HFFc6 (cell line): ENCODE results near the gene FDCSP. TPM values are rescaled to one million over a fixed set of nuclear protein-coding genes. Genes with fewer than 3 reads are reported as not detected.
"Not testable (repeated sequence)": the region's sequence is repeated elsewhere in the genome, so short reads cannot be mapped to it uniquely, and the experiment has no call there.

Source experiments
- DNase-seq: peaks from one replicate; pipeline ENCODE4 v3.0.0-alpha.2; 2018
- H3K27ac Mint-ChIP-seq: 2 replicates; pipeline ENCODE4 v1.8.0; 2020; ENCODE audit warnings: mild to moderate bottlenecking, mixed read lengths
- H3K27me3 Mint-ChIP-seq: 2 replicates; pipeline ENCODE4 v1.8.0; 2021; ENCODE audit warnings: mild to moderate bottlenecking, moderate library complexity, mixed read lengths; ENCODE audit not compliant: insufficient read depth
- H3K36me3 Mint-ChIP-seq: 2 replicates; pipeline ENCODE4 v1.8.0; 2021; ENCODE audit warnings: low read depth, mixed read lengths
- H3K4me1 Mint-ChIP-seq: 2 replicates; pipeline ENCODE4 v1.8.0; 2020; ENCODE audit warnings: low read depth, mixed read lengths
- H3K4me3 Mint-ChIP-seq: 2 replicates; pipeline ENCODE4 v1.8.0; 2020; ENCODE audit warnings: mild to moderate bottlenecking, moderate library complexity, mixed read lengths
- H3K9me3 Mint-ChIP-seq: 2 replicates; pipeline ENCODE4 v1.8.0; 2020; ENCODE audit warnings: mild to moderate bottlenecking, mixed read lengths
- CTCF ChIP-seq: fragments of 200-600 bp; sonication (generic); IDR thresholded peaks from 2 replicates; pipeline ENCODE4 v1.5.0; 2021; ENCODE audit warnings: antibody characterized with exemption, mild to moderate bottlenecking
- total RNA-seq, 6 experiments: library from RNA; stranded (reverse); fragmentation: NEBNext Ultra II Directional; extraction: Animal tissue kit (Norgen Biotek cat#: 25700); gene quantifications; 2 replicates in 1 of 6; 3 replicates in 5 of 6; pipeline ENCODE4 v1.2.3, GENCODE V29; 2021

The FDCSP gene
- total RNA-seq, 6 experiments from 2014 or later, result not detected

DNA sequence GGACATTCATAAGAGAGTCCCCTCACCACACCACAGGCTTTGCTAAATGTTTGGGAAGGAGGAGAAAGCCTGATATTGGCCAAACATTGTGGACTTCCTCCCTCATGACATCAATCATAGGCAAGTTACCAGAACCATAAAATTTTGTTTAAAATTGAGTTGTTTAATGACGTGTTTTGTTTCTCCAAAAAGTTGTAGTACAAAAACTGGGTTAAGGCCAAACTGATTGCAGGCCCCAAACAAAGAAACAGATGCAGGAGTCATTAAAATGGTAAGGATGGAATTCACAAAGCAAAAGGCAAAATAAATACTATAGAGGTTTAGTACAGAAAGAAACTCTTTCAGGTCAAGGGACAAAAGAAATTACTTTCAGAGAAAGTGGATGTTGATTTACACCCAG lies 34.3 kb upstream of the FDCSP start:
- Mint-ChIP-seq H3K36me3 (no peaks in the 10 kb centered on the region), H3K27me3 (no peaks in the 10 kb centered on the region), H3K27ac (no peak overlapping the region), H3K9me3 (peaks cover 31% of the 10 kb centered on the region), H3K4me1 (no peaks in the 10 kb centered on the region), H3K4me3 (no peak overlapping the region)
- DNase-seq, result no peak
- no peak for TF ChIP-seq CTCF

- H3K36me3 Mint-ChIP-seq, result no peaks in the 10 kb centered on the region
These were observed 33.0 kb upstream of the FDCSP start for GRCh38 chr4:70192895-70193294.

GRCh38 chr4:70195425-70195824 lies 30.5 kb upstream of the FDCSP start, which contains the start of gene ODAM:
Gene ODAM, plus strand, starts transcription at chr4:70195725. Its CDS starts 819 bp downstream, at chr4:70196544.
- TF ChIP-seq CTCF, result no peak
- Mint-ChIP-seq H3K4me3 (no peak within 1 kb of the TSS), H3K27me3 (no peaks in the 10 kb centered on the region), H3K9me3 (peaks cover 36% of the 10 kb centered on the region), H3K4me1 (no peaks in the 10 kb centered on the region), H3K36me3 (no peaks in the 10 kb centered on the region), H3K27ac (no peak within 1 kb of the TSS)
- DNase-seq, result no peak

More at GRCh38 chr4:70192895-70193294, 33.0 kb upstream of the FDCSP start:
- Mint-ChIP-seq H3K4me3 (no peak overlapping the region), H3K27me3 (no peaks in the 10 kb centered on the region), H3K9me3 (peaks cover 37% of the 10 kb centered on the region), H3K4me1 (no peaks in the 10 kb centered on the region), H3K27ac (no peak overlapping the region)
- no peak for DNase-seq
- no peak for TF ChIP-seq CTCF

DNA sequence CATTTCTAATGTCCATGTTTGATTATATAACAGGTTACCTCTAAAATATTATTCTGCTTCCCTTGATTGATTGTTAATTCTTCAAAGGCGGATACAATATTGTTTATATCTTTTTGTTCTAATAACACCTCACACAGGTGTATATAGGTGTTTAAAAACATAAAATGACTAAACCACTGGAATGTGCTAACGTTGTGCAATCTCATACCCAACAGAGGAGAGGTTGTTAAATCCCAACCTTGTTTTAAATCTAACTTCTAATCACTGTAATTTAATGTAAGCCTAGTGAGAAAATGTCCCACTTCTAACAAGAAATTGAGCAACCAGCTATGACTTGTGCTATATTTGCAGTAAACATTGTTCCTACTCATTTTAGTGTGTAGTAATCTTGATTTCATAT lies 29.1 kb upstream of the FDCSP start:
- no peak overlapping the region for H3K27ac Mint-ChIP-seq
- H3K27me3 Mint-ChIP-seq, result no peaks in the 10 kb centered on the region
- no peak for DNase-seq
- TF ChIP-seq CTCF, result no peak
- H3K4me1 Mint-ChIP-seq, result no peaks in the 10 kb centered on the region
- no peak overlapping the region for H3K4me3 Mint-ChIP-seq
- no peaks in the 10 kb centered on the region for H3K36me3 Mint-ChIP-seq
- peaks cover 31% of the 10 kb centered on the region for H3K9me3 Mint-ChIP-seq

- peaks cover 31% of the 10 kb centered on the region for H3K9me3 Mint-ChIP-seq
- no peak for TF ChIP-seq CTCF
- no peak overlapping the region for H3K27ac Mint-ChIP-seq
- no peaks in the 10 kb centered on the region for H3K36me3 Mint-ChIP-seq
- no peaks in the 10 kb centered on the region for H3K27me3 Mint-ChIP-seq
- no peaks in the 10 kb centered on the region for H3K4me1 Mint-ChIP-seq
- no peak for DNase-seq
- no peak overlapping the region for H3K4me3 Mint-ChIP-seq
These were observed 28.1 kb upstream of the FDCSP start for GRCh38 chr4:70197842-70198241.

DNA sequence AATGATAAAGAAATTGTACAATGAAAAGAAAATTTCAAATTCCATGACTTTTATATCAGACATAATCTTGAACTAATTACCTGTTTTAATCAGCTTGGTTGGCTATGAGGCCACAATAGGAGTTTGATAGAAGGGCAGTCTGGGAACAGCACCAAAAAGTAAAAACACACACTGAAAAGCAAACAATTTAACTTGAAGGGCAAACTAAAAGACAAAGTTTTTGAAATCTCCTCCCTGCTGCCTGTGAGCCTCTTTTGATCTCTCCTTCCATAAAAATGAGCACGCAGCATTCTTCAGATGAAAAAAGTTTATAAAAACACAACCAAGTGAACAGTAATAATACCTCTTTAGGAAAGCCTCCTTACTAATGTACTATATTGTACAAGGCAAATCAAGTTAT lies 22.3 kb upstream of the FDCSP start:
- Mint-ChIP-seq H3K27ac (no peak overlapping the region), H3K27me3 (no peaks in the 10 kb centered on the region), H3K36me3 (no peaks in the 10 kb centered on the region), H3K9me3 (peaks cover 21% of the 10 kb centered on the region), H3K4me1 (no peaks in the 10 kb centered on the region), H3K4me3 (no peak overlapping the region)
- no peak for TF ChIP-seq CTCF
- DNase-seq, result no peak

- H3K27me3 Mint-ChIP-seq, H3K36me3 Mint-ChIP-seq, DNase-seq, H3K4me3 Mint-ChIP-seq, H3K4me1 Mint-ChIP-seq, H3K27ac Mint-ChIP-seq: not testable (repeated sequence)
- H3K9me3 Mint-ChIP-seq, result peaks cover 44% of the 10 kb centered on the region
These were observed 13.2 kb upstream of the FDCSP start for GRCh38 chr4:70212752-70213151.

DNA sequence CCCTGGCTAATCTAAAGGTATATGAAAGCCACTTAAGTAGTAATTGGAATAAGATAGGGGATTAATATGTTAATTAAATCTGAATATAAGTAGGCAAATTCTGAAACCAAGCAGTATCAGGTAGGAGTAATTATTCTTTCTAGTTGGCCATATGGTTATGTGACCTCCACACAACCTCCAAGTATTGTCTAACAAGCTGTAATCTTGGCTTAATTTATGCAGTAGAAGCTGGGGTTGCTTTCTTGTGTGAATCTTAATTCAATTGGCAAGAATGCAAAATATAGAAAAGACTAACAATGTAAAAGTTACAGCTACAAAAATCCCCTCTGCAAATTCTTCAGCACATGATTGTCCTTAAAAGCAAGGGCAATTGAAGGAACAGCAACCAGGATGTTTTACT lies 9.8 kb upstream of the FDCSP start:
- not testable (repeated sequence) for H3K27ac Mint-ChIP-seq, DNase-seq, H3K4me3 Mint-ChIP-seq, H3K27me3 Mint-ChIP-seq, H3K36me3 Mint-ChIP-seq, H3K4me1 Mint-ChIP-seq
- H3K9me3 Mint-ChIP-seq, result peaks cover 41% of the 10 kb centered on the region
